Kidney capillary endothelial cell (primary cell): ENCODE results near the gene SSTR1.
A peak's percentile ranks its signal among the peaks of the same experiment; 100 is the strongest.
"Not testable (repeated sequence)": the region's sequence is repeated elsewhere in the genome, so short reads cannot be mapped to it uniquely, and the experiment has no call there.

Experiments used
- DNase-seq: peaks from one replicate; pipeline ENCODE4 v3.0.0-alpha.2; 2018; ENCODE audit warnings: low spot score

SSTR1 gene

DNA sequence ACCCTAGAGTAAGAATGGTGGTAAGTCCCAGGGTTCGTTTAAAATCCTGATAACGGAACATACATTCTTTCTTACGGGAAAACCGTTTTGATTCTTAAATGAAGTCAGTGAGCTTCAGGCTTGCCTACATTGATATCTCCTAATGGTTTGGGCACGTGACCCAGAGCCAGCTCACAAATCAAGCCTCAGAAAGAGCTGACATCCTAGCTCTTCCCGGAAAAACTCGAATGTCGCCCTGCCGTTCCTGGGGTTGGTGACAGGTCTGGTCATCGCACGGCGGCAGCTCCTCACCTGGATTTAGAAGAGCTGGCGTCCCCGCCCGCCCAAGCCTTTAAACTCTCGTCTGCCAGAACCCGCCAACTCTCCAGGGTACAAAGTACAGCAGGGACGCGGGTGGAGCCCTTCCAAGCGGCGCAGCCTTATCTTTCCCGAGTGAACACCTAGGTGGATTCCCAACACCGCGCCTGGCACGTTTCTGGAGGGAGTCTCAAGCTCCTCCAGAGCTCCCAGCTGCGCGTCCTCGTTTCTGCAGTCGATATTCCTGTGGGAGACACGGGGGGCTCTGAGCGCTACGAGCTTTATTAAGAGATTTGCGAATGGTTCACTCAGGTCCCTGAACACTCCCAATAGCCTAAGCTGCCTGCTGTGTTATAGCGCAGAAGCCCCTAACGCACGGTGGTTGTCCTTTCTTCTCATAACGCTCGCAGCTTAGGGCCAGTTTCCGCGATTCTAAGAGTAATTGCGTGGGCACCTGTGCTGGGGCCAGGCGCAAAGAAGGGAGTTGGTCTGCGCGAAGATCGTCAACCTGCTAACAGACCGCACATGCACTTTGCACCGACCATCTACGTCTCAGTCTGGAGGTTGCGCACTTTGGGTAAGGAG is at the start of gene SSTR1:
Gene SSTR1, plus strand, starts transcription at position 169 of the 882 bp plus-strand sequence. CDS start 1,486 bp downstream, outside the sequence.
- DNase-seq, result peak; percentile 5

DNA sequence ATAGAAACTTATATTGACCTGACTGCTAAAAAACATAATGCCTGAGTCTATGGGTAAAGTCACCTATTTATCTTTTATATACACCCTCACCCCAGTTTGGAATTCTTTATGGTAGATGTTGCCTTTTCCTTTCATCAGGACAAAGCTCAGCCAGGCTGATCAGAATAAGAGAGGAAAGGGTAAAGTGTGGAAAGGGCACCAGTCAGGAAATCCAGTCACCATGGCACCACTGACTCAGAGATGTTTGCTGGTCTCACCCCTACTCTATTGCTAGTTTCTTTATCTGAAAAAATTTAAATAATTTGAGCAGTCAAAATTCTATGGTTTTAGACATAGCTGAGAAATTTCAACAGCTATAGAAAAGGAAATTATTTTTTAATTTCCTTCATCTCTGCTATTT is 49.2 kb upstream of the SSTR1 start:
- peak; percentile 33 for DNase-seq

DNA sequence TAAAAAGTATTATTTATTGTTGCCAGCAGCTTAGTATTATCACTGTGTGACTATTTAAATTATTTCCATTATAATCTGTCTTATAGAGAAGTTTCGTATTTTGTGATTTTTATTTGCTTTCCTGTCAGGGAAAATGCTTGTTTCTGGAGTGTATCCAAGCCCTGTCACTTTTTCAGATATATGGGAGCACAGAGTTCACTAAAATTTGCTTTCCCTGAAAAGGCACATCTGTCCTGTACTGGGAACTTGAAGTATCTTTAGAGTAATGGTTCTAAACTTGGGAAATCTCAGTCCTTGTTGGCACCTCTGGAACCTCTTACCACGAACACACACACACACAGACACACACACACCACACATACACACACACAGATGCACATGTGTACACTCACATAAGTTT is 39.3 kb upstream of the SSTR1 start:
- DNase-seq, result no peak

GRCh38 chr14:38171197-38171596 is 36.5 kb upstream of the SSTR1 start:
- DNase-seq, result no peak

GRCh38 chr14:38174711-38175110 is 33.0 kb upstream of the SSTR1 start:
- DNase-seq, result no peak

DNA sequence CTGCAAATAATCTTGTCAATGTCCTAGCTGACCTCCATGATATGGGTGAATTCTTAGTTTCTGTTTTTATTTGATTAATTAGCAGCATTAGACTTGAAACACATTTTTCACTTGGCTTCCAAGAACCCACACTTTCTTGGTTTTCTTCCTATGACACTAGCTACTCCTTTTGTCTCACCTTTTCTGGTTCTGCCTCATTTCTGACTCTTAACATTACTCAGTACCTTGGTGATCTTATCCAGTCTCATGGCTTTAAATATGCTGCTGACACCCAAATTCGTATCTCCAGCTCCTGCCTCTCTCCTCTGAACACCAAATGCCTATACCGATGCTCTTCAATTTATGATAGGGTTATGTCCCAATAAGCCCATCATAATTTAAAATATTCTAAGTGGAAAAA is 32.0 kb upstream of the SSTR1 start:
- no peak for DNase-seq

- no peak for DNase-seq
Observed at GRCh38 chr14:38176379-38176778, 31.3 kb upstream of the SSTR1 start.

DNA sequence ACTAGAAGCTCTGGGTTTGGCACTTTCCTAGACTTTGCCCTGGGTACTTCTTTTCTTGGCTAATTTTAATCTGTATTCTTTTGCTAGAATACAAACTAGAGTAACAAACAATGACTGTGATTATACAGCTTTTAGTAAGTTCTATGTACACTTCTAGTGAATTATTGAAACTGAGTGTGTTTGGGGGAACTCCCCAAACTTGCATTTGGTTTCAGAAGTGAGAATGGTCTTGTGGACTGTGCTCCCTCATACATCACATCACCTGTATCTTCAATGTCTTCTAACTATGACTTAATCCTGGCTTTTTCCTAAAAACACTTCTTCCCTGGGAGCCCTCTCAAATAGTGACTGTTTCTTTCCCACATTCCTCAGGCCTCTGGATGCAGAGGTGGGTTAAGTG is 23.6 kb upstream of the SSTR1 start:
- DNase-seq, result no peak

- DNase-seq, result no peak
Observed at GRCh38 chr14:38185671-38186070, 22.0 kb upstream of the SSTR1 start.

DNA sequence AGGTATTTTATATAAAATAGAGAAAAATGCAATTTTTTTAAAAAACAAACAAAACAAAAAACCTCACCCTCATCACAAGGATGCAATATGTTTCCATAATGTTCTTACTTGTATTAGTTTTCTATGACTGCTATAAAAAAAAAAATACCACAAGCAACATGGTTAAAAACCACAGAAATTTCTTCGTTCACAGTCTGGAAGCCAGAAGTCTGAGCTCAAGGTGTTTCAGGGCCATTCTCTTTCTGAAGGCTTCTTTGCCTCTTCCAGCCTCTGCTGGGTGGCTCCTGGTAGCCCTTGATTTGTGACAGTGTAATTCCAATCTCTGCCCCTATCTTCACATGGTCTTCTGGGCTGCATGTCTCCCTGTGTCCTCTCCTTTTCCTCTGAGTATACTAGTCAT is 21.5 kb upstream of the SSTR1 start:
- no peak for DNase-seq

GRCh38 chr14:38187528-38187927 is 20.2 kb upstream of the SSTR1 start:
- no peak for DNase-seq

- no peak for DNase-seq
Observed at GRCh38 chr14:38189930-38190726, 17.6 kb upstream of the SSTR1 start.

- DNase-seq, result not testable (repeated sequence)
Observed at GRCh38 chr14:38190846-38191245, 16.9 kb upstream of the SSTR1 start.

DNA sequence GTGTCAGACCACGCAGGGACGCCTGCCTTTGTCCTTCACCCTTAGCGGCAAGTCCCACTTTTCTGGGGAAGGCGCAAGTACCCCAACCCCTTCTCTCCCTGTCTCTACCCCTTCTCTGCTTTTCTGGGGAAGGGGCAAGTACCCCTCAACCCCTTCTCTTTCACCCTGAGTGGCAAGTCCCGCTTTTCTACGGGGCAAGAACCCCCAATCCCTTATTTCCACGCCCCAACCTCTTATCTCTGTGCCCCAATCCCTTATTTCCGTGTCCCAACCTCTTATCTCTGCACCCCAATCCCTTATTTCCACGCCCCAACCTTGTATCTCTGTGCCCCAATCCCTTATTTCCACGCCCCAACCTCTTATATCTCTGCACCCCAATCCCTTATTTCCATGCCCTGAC is 16.2 kb upstream of the SSTR1 start:
- not testable (repeated sequence) for DNase-seq

DNA sequence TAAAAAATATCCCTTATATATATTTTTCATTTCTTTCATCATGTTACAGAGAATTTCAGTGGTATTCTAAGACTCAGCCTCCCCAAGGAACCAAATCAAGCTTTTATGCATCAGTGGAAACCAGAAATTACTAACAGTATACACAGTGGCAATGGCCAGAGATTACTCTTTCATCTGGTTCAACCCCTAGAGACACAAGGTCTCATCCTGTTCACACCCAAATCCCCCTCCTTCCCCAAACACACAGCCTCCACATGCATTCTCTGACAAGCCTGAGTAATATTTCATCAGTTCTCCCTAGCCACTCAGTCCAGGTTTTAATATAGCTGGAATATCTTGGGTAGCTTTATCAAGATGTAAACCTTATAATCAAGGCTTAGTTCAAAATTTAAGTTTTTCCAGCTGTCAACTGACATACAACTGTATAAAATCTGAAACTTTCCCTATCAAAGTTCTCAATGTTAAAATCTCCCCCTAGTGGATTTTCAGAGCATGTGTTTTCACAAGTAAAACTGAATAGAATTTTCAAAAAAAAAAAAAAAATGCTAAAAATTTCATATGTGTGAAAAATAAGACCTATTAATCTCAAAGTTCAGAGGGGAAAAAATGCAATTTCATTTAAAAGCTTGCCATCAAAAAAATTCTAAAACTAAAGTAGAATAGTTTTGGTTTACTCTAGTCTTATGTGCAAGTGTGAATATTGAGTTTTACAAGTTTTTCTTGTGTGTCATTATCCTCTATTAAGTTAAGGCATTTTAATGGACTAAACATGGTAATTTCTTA is 10.5 kb upstream of the SSTR1 start:
- DNase-seq, result peak; percentile 30

- no peak for DNase-seq
Observed at GRCh38 chr14:38197784-38198335, 9.8 kb upstream of the SSTR1 start.

- no peak for DNase-seq
Observed at GRCh38 chr14:38198425-38198824, 9.3 kb upstream of the SSTR1 start.

- no peak for DNase-seq
Observed at GRCh38 chr14:38199076-38199475, 8.6 kb upstream of the SSTR1 start.

- no peak for DNase-seq
Observed at GRCh38 chr14:38199739-38200138, 8.0 kb upstream of the SSTR1 start.

- no peak for DNase-seq
Observed at GRCh38 chr14:38201137-38201828, 6.4 kb upstream of the SSTR1 start.

- DNase-seq, result no peak
Observed at GRCh38 chr14:38202444-38203191, 5.1 kb upstream of the SSTR1 start.
